ENCODE results near the gene DDX49. TPM values are rescaled to one million over a fixed set of nuclear protein-coding genes. Genes with fewer than 3 reads are reported as not detected.
"Not testable (repeated sequence)": the region's sequence is repeated elsewhere in the genome, so short reads cannot be mapped to it uniquely, and the experiment has no call there.

Gene DDX49
- total RNA-seq, 1 donor from 2014 or later = 44.7 TPM

DNA sequence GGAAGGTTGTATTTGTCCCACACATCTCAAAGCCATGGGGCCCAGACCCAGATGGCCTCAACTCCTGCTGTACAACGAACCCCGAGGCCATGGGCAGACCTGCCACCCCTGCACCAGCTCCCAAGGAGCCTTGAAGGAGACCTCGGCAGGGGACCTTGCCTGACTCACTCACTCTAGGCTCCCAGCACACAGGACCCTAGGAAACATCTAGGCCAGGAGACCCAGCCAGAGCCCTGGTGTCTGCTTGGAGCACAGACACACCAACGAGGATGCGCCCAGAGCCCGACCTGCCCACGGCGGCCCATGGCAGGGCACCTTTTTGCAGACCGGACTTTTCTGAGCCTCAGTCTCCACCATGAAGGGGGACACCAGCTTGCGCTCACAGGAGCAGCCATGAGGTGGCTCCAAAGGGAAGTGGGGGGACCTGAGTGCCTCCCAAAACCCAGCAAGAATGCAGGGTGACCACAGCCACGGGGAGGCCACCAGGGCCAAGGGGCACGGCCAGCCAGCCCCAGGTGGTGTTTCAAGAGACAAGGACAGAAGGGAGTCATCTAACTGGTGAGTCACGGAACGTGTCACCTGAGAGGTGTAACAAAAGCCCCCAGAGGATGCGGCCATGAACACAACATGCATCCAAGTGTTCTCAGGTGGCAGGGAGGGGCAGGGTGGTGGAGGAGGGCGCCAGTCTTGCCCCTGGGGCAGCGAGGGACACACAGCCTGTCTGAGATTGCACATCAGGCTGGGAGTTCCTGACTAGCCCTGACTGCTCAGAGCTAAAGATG, 18.6 kb upstream of the DDX49 start:
- H3K27me3 Mint-ChIP-seq = peaks cover 4% of the 10 kb centered on the region
- peaks cover 4% of the 10 kb centered on the region for H3K36me3 Mint-ChIP-seq (ENCODE audit: insufficient read depth)
- TF ChIP-seq, protein P1, sequence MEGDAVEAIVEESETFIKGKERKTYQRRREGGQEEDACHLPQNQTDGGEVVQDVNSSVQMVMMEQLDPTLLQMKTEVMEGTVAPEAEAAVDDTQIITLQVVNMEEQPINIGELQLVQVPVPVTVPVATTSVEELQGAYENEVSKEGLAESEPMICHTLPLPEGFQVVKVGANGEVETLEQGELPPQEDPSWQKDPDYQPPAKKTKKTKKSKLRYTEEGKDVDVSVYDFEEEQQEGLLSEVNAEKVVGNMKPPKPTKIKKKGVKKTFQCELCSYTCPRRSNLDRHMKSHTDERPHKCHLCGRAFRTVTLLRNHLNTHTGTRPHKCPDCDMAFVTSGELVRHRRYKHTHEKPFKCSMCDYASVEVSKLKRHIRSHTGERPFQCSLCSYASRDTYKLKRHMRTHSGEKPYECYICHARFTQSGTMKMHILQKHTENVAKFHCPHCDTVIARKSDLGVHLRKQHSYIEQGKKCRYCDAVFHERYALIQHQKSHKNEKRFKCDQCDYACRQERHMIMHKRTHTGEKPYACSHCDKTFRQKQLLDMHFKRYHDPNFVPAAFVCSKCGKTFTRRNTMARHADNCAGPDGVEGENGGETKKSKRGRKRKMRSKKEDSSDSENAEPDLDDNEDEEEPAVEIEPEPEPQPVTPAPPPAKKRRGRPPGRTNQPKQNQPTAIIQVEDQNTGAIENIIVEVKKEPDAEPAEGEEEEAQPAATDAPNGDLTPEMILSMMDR (IDR thresholded peaks at IDR 0.05; ENCODE audit: unreplicated experiment) = no peak
- no peaks in the 10 kb centered on the region for H3K9me3 Mint-ChIP-seq (ENCODE audit: low read depth)
- no peak for DNase-seq (ENCODE audit: low spot score, unreplicated experiment)
- H3K4me3 Mint-ChIP-seq (ENCODE audit: low read depth) = no peak overlapping the region
- no peak overlapping the region for H3K27ac Mint-ChIP-seq
- H3K4me1 Mint-ChIP-seq (ENCODE audit: low read depth) = peaks cover 10% of the 10 kb centered on the region

DNA sequence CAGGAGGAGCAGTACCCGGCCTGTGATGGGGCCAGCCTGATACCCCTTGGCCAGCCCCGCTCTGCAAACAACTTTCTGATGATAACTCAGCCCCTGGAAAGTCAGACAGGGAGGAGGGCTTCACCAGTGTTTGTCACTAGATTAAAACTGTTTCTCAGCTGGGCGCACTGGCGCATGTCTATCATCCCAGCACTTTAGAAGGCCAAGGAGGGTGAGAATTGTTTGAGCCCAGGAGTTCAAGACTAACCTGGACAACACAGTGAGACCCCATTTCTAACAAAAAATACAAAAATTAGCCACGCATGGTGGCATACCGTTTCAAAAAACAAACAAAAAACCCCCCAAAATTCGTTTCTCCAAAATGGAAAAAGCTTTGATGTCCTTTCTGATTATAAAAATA, 18.0 kb upstream of the DDX49 start:
- TF ChIP-seq, protein P1 (IDR thresholded peaks at IDR 0.05; ENCODE audit: unreplicated experiment) = no peak
- H3K4me1 Mint-ChIP-seq (ENCODE audit: low read depth) = peaks cover 9% of the 10 kb centered on the region
- H3K9me3 Mint-ChIP-seq (ENCODE audit: low read depth) = no peaks in the 10 kb centered on the region
- peaks cover 4% of the 10 kb centered on the region for H3K36me3 Mint-ChIP-seq (ENCODE audit: insufficient read depth)
- H3K4me3 Mint-ChIP-seq (ENCODE audit: low read depth) = no peak overlapping the region
- H3K27me3 Mint-ChIP-seq = peaks cover 4% of the 10 kb centered on the region
- no peak for DNase-seq (ENCODE audit: low spot score, unreplicated experiment)
- no peak overlapping the region for H3K27ac Mint-ChIP-seq

DNA sequence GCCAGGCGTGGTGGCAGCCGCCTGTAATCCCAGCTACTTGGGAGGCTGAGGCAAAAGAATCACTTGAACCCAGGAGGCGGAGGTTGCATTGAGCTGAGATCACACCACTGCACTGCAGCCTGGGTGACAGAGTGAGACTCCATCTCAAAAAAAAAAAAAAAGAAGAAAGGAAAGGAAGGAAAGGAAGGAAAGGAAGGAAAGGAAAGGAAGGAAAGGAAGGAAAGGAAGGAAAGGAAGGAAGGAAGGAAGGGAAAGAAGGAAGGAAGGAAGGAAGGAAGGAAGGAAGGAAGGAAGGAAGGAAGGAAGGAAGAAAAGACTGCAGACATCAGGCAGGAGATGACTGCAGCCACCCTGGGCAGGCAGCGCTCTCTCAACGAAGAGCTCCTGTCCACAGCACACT, 17.0 kb upstream of the DDX49 start:
- not testable (repeated sequence) for H3K4me3 Mint-ChIP-seq (ENCODE audit: low read depth); H3K27ac Mint-ChIP-seq; H3K9me3 Mint-ChIP-seq (ENCODE audit: low read depth); H3K36me3 Mint-ChIP-seq (ENCODE audit: insufficient read depth); H3K4me1 Mint-ChIP-seq (ENCODE audit: low read depth); H3K27me3 Mint-ChIP-seq; DNase-seq (ENCODE audit: low spot score, unreplicated experiment)

DNA sequence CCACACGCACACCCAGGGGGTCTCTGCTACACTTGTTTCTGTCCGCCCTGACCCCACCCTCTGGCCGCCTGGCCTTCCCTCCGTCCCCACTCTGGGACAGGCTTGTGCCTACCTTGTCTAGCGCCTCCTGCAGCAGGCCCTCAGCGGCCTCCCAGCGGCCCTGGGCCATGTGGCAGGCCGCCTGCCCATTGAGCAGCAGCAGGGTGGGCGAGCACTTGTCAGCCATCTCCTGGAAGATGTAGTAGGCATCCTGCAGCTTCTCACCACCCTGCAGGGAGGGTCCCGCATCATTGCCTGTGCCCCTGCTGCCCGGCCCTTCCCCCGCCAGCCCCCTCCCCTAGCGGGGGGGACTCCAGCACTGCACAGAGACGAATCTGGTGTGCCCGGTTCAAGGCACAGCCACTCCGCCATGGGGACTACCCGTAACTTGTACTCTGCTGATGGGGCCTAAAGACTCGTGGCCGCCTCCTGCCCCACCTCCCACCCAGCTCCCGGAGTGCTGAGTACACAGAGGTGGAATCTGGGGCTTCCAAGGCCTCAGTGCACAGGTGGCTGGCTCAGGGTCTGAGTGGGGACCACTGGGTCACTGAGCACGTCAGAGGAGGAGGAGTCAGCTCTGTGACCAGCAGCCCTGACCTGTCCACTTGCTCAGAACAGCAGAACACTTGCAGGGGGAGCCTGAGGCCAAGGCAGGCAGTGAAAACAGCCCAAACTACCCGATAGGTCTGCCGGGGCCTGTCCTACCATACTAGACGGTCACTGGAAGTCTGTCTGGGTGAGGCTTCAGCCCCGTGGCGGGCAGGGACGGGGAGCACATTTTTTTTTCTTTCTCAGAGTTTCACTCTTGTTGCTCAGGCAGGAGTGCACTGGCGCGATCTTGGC, 16.1 kb upstream of the DDX49 start:
- no peaks in the 10 kb centered on the region for H3K27me3 Mint-ChIP-seq
- peaks cover 4% of the 10 kb centered on the region for H3K36me3 Mint-ChIP-seq (ENCODE audit: insufficient read depth)
- TF ChIP-seq, protein P1 (IDR thresholded peaks at IDR 0.05; ENCODE audit: unreplicated experiment) = no peak
- no peaks in the 10 kb centered on the region for H3K9me3 Mint-ChIP-seq (ENCODE audit: low read depth)
- no peak overlapping the region for H3K4me3 Mint-ChIP-seq (ENCODE audit: low read depth)
- H3K27ac Mint-ChIP-seq = no peak overlapping the region
- H3K4me1 Mint-ChIP-seq (ENCODE audit: low read depth) = peaks cover 3% of the 10 kb centered on the region
- no peak for DNase-seq (ENCODE audit: low spot score, unreplicated experiment)

- TF ChIP-seq, protein P1 (IDR thresholded peaks at IDR 0.05; ENCODE audit: unreplicated experiment) = no peak
- Mint-ChIP-seq H3K9me3 (ENCODE audit: low read depth) (no peaks in the 10 kb centered on the region), H3K36me3 (ENCODE audit: insufficient read depth) (peaks cover 4% of the 10 kb centered on the region)
Measured at GRCh38 chr19:18904334-18905057, 15.0 kb upstream of the DDX49 start.

More at GRCh38 chr19:18904334-18905057, 15.0 kb upstream of the DDX49 start:
- Mint-ChIP-seq H3K27me3 (no peaks in the 10 kb centered on the region), H3K4me1 (ENCODE audit: low read depth) (no peaks in the 10 kb centered on the region), H3K4me3 (ENCODE audit: low read depth) (no peak overlapping the region), H3K27ac (no peak overlapping the region)
- no peak for DNase-seq (ENCODE audit: low spot score, unreplicated experiment)

Data from progenitor cell of endocrine pancreas (in vitro differentiated cells).